ENCODE data around the gene RNF167.

The RNF167 gene

DNA sequence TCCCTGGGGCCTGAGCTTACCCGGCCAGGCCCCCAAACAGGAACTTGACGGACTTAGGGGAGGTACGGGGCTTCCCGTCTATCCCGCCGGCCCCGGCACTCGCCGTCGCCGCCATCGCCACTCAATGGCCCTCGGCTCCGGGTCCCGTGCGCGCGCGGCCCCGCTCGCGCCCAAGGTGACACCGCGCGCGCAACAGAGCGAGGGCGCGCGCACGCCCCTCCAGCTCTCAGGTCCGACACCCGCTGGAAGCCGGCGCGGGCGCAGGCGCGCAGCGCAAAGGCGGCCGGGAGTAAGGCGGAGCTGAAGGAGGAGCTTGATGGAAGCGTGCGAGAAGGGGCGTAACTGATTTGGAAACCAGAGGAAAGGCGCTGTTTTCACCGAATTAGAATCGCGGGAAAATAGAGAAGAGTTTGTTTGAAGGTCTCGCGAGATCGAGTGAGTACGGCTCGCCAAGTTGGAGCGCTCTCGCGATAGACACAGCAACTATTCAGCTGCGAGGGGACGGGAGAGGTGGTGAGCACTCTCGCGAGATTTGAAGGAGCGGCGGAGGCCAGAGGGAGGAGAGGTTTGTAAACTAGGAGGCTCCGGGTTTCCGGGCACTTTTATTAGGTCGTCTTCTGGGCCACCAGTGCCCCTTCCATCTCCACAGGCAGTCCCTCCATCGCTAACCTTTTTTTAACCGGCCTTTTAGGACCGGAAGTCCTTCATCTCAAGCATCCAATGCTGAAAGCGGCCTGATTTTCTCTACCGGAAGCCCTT, at the start of gene RNF167, which contains the start of gene SLC25A11:
TSS of gene RNF167 (plus strand) at position 473 of the 759 bp plus-strand sequence. CDS start 642 bp downstream, outside the sequence.
TSS of gene SLC25A11 (minus strand) at position 251 of the 759 bp plus-strand sequence. CDS start at position 115, 136 bp downstream.
- peak; percentile 89 to 94 (median 92) for DNase-seq (ENCODE audit: low read depth in 3 of 3)

DNA sequence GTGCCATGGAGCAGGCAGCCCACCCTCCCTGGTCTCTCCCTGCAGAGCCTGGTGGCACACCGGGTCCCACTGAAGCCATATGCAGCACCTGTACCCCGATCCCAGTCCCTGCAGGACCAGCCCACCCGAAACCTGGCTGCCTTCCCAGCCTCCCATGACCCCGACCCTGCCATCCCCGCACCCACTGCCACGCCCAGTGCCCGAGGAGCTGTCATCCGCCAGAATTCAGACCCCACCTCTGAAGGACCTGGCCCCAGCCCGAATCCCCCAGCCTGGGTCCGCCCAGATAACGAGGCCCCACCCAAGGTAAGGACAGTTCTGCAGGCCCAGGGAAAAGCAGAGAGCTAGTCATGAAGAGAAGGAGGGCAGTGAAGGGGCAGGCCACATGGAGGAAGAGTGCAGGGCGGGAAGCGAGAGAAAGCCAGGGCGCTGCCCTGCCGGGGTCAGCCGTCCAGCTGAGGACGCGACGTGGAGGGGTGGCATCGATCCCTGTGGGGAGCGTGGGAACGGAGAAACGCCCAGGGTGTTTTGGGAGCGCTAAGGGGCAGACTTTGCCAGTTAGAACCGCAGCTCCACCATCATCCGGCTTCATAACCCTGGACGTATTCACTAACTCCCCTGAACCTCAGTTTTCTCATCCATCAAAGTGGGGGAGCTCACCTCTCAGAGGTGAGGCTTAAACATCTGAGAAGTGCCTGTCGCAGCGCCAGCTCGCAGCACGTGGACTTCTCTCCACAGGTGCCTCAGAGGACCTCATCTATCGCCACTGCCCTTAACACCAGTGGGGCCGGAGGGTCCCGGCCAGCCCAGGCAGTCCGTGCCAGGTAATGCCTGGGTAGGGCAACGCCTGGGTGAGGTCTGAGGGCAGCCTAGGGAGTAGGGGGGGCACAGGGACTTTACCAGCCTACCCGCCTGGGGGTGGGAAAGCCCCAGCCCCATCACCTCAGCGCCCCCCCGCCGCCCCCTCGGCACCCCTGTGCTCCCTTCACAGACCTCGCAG, 48.4 kb upstream of the RNF167 start:
- DNase-seq (ENCODE audit: low read depth in 3 of 3), result no peak

DNA sequence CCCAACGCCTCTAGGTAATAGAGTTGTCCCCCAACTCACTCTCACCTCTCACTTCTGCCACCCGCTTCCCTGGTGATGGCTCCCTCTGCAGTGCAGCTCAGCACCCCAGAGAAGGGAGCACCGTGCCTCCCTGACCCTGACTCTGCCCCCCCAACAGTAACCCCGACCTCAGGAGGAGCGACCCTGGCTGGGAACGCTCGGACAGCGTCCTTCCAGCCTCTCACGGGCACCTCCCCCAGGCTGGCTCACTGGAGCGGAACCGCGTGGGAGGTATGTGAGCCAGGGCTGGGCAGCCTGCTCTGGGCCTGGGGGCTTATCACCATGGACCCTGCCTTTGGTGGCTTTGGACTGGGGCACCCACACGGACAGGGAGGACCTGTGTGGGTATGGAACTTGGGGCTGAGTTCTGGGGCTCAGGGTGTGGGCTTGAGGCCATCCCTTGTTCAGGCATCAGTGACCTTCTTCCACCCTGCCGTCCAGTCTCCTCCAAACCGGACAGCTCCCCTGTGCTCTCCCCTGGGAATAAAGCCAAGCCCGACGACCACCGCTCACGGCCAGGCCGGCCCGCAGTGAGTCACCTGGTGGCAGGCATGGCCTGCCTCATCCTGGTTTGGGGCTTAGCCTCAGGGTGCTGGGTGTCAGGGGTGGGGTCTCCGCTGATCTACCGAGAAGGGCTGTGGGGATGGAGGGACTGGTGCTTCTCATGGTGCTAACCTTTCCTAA, 47.4 kb upstream of the RNF167 start:
- no peak for DNase-seq (ENCODE audit: low read depth in 3 of 3)

DNA sequence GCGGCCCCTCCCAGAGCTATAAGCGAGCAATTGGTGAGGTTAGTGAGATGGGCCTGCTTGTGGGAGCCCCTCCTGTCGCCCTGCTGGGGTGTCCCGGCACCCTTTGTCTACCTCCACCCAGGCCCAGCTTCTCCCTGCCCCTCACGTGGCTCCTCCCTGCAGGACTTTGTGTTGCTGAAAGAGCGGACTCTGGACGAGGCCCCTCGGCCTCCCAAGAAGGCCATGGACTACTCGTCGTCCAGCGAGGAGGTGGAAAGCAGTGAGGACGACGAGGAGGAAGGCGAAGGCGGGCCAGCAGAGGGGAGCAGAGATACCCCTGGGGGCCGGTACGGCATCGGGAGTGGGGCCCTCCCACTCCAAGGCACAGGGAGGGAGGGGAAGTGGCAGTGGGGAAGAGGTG, 46.8 kb upstream of the RNF167 start:
- DNase-seq (ENCODE audit: low read depth in 3 of 3), result no peak

DNA sequence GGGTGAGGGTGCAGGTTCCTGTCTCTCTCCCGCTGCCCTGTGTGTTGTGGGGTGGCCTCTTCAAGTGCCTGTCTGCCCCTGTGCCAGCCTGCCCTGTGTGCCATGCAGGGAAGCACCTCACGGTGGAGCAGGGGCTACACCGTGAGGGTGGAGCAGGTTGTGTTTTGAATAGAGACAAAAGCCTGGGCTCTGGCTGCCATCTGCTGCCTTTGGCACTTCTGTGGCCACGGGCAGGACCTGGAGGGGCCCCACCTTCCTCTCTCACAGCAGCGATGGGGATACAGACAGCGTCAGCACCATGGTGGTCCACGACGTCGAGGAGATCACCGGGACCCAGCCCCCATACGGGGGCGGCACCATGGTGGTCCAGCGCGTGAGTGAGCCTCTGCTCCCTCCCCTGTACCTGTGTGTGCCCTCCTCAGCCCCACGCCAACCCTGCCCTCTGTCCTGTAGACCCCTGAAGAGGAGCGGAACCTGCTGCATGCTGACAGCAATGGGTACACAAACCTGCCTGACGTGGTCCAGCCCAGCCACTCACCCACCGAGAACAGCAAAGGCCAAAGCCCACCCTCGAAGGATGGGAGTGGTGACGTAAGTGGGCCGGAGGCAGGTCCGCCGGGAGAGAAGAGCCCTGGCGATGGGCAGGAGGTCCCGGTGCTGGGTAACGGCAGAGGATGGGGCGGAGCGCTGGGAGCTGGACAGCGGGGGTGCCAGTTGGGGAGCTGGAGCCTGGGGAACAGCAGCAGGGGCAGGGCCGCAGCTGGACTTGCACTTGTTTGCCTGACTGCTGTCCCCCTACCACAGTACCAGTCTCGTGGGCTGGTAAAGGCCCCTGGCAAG, 46.1 kb upstream of the RNF167 start:
- DNase-seq (ENCODE audit: low read depth in 3 of 3), result no peak

DNA sequence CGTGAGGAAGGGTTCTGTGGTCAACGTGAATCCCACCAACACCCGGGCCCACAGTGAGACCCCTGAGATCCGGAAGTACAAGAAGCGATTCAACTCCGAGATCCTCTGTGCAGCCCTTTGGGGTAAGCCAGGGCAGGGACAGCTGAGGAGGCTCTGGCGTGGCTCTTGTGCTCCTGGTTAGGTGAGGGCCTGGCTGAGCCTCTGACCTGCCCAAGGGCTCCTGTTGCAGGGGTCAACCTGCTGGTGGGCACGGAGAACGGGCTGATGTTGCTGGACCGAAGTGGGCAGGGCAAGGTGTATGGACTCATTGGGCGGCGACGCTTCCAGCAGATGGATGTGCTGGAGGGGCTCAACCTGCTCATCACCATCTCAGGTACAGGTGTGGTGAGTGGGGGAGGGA, 44.9 kb upstream of the RNF167 start:
- DNase-seq (ENCODE audit: low read depth in 3 of 3), result no peak

DNA sequence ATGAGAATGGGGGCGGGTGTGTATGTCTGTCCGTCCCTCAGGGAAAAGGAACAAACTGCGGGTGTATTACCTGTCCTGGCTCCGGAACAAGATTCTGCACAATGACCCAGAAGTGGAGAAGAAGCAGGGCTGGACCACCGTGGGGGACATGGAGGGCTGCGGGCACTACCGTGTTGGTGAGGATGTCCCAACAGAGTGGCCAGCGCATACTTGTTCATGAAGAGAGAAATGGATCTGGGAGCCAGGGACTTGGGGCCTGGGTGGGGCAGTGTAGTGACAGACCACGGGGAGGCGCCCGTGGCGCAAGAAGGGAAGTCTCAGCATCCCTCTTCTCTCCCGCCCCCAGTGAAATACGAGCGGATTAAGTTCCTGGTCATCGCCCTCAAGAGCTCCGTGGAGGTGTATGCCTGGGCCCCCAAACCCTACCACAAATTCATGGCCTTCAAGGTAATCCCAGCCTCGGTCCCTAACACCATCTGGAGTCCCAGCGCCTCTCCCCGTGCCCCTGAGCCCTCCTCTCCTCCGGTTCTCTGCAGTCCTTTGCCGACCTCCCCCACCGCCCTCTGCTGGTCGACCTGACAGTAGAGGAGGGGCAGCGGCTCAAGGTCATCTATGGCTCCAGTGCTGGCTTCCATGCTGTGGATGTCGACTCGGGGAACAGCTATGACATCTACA, 44.3 kb upstream of the RNF167 start:
- DNase-seq (ENCODE audit: low read depth in 3 of 3), result no peak

DNA sequence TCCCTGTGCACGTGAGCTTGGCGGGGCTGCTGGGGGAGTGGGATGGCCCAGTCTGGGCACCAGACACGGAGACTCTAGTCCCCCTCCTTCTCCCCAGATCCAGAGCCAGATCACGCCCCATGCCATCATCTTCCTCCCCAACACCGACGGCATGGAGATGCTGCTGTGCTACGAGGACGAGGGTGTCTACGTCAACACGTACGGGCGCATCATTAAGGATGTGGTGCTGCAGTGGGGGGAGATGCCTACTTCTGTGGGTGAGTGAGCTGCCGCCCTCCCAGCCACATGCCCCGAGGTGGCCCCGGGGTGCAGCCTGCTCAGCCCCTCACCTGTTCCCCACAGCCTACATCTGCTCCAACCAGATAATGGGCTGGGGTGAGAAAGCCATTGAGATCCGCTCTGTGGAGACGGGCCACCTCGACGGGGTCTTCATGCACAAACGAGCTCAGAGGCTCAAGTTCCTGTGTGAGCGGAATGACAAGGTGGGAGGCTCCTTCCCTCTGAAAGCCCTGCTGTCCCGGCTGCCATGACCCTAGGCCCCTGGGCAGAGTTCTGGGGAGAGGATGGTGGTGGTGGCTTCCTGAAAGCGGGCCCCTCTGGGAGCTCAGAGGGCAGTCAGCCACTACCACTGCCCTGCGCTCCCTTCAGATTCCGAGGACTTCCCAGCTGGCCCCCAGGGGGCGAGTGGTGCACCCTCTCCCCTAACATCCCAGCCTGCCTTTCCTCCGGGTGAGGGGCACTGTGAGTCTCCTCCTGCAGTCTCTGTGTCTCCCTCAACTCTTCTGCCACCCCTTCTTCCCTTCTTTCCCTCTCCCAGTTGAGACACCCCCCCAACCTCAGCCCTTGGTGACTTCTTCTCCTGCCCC, 43.5 kb upstream of the RNF167 start:
- DNase-seq (ENCODE audit: low read depth in 3 of 3), result no peak

DNA sequence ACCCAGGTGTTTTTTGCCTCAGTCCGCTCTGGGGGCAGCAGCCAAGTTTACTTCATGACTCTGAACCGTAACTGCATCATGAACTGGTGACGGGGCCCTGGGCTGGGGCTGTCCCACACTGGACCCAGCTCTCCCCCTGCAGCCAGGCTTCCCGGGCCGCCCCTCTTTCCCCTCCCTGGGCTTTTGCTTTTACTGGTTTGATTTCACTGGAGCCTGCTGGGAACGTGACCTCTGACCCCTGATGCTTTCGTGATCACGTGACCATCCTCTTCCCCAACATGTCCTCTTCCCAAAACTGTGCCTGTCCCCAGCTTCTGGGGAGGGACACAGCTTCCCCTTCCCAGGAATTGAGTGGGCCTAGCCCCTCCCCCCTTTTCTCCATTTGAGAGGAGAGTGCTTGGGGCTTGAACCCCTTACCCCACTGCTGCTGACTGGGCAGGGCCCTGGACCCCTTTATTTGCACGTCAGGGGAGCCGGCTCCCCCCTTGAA, 42.8 kb upstream of the RNF167 start:
- DNase-seq (ENCODE audit: low read depth in 3 of 3), result no peak

DNA sequence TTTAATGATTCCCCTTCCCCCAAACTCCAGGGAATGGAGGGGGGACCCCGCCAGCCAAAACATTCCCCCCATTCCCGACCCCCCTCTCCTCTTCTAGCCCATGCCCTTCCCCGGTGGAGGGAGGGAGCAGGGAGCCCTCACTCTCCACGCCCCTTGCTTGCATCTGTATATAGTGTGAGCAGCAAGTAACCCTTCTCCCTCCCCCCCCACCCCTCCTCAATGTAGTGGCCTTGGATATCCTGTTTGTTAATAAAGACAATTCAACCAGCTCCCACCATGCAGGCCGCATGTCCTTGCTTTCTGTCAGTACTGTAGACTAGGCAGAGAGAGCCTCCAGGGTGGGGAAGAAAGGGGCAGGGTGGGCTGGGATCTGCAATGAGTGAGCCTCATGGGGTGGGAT, 42.3 kb upstream of the RNF167 start:
- no peak for DNase-seq (ENCODE audit: low read depth in 3 of 3)

DNA sequence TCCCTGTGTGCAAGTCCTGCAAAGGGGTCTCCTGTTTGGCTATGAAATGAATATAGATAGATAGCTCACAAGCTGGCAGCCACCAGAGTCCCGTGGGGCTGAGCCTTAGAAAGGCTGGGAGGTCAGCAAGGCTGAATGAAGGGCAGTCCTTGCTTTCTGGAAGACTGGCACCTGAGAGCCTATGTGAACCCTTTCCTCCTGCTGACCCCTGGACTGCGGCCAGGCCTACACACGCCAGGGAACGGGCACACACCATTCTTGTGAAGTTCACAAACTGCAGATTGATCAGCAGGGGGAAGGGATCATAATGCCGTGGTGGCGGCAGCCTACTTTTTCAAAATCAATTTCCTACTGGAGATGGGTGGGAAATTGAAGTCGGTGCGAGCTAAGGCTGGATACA, 41.7 kb upstream of the RNF167 start:
- DNase-seq (ENCODE audit: low read depth in 3 of 3), result no peak

DNA sequence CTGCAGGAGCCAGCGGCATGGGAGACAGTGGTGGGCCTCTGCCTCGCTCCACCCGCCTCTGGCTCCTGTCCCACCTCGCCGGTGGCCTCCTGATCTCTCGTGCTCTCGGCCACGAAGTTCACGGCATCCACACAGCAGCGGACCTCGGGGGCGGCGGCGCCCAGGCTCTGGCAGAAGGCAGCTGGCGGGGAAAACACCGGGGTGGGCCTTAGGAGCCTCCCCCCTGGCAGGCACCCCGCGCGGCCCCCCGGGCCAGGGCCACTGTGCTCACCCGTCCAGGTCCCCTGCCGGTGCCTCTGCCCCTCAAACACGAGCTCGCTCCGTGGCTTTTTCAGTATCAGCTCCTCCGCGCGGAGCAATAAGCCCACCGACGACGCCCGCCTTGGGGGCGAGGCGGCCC, 41.1 kb upstream of the RNF167 start:
- DNase-seq (ENCODE audit: low read depth in 3 of 3), result no peak

DNA sequence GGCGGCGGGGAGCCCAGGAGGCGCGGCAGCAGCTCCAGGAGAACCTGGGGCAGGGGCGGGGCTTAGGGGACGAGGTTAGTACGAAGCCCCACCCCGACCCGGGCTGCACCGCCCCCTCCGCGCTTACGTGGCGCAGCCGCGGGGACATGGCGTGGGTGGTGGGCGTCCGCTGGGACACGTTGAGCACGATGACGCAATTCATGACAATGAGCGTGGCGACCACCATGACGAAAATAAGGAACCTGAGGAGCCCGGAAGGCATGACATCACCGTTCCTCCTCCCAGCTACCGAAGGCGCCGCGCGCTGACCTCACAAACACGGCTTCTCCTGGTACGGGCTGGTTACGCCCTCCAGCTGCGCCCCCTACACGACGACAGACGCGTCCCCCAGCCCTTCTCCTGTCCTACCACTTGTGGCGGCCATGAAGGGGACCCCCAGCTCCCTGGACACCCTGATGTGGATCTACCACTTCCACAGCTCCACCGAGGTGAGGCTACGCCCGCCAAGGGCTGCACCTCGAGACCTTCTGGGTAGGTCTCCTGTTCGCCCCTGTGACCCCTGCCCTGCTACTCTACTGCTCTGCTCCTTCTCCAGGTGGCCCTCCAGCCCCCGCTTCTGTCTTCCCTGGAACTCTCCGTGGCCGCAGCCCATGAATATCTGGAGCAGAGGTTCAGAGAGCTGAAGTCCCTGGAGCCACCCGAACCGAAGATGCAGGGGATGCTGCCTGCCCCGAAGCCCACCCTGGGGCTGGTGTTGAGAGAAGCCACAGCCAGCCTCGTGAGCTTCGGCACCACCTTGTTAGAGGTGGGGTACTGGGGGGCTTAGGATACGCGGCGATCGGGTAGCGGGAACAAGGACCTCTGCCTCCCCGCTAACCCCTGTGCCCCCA, 40.5 kb upstream of the RNF167 start, which contains the start of gene C17orf107:
TSS of gene C17orf107 (plus strand) at position 196 of the 890 bp plus-strand sequence. CDS start at position 423, 227 bp downstream.
- peak; percentile 88 to 94 (median 93) for DNase-seq (ENCODE audit: low read depth in 3 of 3)

DNA sequence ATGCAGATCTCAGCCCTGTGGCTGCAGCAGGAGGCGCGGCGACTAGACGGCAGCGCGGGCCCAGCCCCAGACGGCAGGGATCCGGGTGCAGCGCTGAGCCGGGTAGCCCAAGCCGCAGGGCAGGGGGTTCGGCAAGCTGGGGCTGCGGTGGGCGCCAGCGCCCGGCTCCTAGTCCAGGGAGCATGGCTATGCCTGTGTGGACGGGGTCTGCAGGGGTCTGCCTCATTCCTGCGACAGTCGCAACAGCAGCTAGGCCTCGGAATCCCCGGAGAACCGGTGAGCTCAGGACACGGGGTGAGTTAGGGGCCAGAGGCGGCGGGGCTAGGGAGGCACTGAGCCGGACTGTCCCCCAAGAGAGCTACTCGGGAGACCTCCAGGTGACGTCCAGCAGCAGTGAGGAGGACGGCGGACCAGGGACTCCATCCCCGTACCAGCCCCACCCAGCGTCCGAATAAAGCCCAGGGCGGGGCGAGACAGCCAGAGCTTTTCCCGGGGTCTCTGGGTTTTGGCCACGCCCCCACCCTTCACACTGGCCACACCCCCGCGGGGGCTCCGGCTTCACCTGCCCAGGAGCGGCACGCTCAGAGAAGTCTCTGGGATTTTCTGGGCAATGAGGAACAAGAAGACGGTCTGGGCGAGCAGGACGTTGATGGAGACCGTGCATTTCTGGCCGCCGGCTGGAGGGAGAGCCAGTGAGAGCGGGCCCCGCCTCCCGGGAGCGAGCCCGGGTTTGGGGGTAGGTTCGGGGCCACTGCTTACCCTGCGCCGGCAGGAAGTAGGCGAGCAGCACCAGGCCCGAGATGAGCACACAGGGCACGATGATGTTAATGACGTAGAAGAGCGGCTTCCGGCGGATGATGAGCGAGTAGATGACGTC, 39.6 kb upstream of the RNF167 start:
- DNase-seq (ENCODE audit: low read depth in 3 of 3), result peak in 1 of 3 experiments; percentile 38

DNA sequence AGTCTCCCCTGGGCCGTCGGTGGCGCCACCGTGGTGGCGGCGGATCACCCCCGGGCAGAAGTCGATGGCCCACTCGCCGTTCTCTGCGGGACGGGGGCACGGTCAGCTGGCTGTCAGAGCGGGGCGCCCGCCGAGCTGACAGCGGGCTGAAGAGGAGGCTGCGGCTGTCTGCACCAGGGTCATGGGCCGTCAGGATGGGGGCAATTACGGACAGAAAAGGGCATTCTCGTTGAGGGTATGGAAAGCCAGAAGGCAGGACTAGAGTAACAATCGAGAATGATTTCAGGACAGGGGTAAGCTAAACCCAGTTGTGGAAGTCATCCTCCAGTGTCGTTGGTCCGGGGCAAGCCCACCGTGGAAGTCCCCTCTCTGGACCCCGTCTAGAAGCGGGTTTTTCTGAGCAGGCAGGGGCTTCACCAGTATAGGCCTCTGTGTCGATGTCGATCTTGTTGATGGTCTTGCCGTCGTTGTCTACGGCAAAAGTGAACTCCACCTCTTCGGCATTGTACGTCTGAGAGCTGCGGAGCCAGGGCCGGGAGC, 38.9 kb upstream of the RNF167 start:
- no peak for DNase-seq (ENCODE audit: low read depth in 3 of 3)

DNA sequence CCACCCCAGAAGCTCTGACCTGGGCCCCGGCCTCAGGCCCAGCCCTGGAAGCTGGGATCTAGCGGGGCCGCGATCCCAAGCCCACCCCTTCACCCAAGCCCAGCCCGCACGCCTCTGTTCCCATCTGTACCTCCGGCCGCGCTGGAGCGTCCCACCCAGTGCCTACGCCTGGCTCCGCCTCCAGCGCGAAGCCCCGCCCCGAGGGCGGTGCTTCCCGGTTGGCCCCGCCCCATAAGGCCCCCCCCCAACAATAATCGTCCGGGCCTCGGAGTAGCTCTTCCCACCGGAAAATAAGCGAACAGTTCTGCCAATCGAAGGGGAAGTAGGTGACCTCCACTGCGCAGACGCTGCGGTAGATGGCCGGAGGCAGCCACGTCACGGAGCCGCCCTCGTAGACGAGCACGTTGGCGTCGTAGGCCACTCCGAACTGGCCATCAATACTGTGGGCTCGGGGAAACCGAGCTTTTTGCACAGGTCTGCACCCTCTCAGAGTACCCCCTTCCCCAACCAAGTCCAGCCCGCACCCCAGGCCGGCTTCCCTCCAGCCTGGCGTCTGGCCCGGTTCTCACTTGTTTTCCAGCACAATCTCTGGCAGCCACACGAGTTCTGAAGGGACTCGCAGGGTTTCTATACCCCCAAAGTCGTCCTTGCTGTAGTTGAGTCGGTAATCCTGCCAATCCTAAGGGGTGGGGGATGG, 38.3 kb upstream of the RNF167 start:
- no peak for DNase-seq (ENCODE audit: low read depth in 3 of 3)

Data from stimulated activated CD4-positive, alpha-beta T cell treated with anti-CD3 and anti-CD28 coated beads, TNF-alpha, amount 100 ng/mL, for 24 hours (primary cell).